HepG2 (cell line): ENCODE measurements around the gene LRRC28. TPM values are rescaled to one million over a fixed set of nuclear protein-coding genes. Genes with fewer than 3 reads are reported as not detected.

Experiments
- ATAC-seq: fragments of 200-7000 bp; cut with Tn5 transposase; 3 replicates; pipeline ENCODE4 v1.9.1; 2020; ENCODE audit warnings: mild to moderate bottlenecking, moderate library complexity
- BruUV-seq: library from RNA; stranded (reverse); fragments of 400-500 nt; replicated peaks from 2 replicates; lab custom pipeline; 2021; lab: Mats Ljungman, UMichigan
- CTCF ChIA-PET: fragments of 300-600 bp; formaldehyde crosslinking; extraction: SDS; loops from one replicate; lab custom pipeline; 2021; ENCODE audit warnings: low total read pairs, inconsistent platforms, low intra/inter-chr PET ratio; lab: Yijun Ruan, JAX
- POLR2A ChIA-PET: fragments of 350-600 bp; sonication (Branson Sonifier 250); formaldehyde crosslinking; loops from one replicate; lab custom pipeline; 2020; ENCODE audit warnings: antibody characterized with exemption, inconsistent platforms; lab: Yijun Ruan, JAX
- DNase-seq: peaks from one replicate; pipeline ENCODE4 v3.0.0-alpha.2; 2015; ENCODE audit warnings: low spot score
- FAIRE-seq: peaks from 3 replicates; lab custom pipeline; 2011; peaks lifted over from hg19 to GRCh38; lab: Jason Lieb, UNC
- H2AFZ ChIP-seq: one replicate; pipeline ENCODE4 v1.6.1; 2011; ENCODE audit warnings: low read length, inconsistent platforms
- H3K27ac ChIP-seq: fragments of 300-600 bp; 3 replicates; pipeline ENCODE4 v1.8.0; 2011; ENCODE audit warnings: mixed run types, mild to moderate bottlenecking, mixed read lengths, low read length, inconsistent platforms; ENCODE audit not compliant: insufficient read depth; ENCODE audit errors: extremely low read length
- H3K27me3 ChIP-seq, 2 experiments: fragments of 200-600 bp in 1 of 2; 2 replicates in 1 of 2; 3 replicates in 1 of 2; pipeline versions ENCODE4 v1.6.0 to v1.8.0; 2011; ENCODE audit warnings: low read length in 2 of 2, mild to moderate bottlenecking in 2 of 2, moderate library complexity in 2 of 2, inconsistent platforms in 1 of 2; ENCODE audit not compliant: insufficient read depth in 2 of 2, control insufficient read depth in 1 of 2
- H3K36me3 ChIP-seq, 2 experiments: fragments of 200-600 bp in 1 of 2; replicated peaks in 1 of 2; 2 replicates in 1 of 2; 3 replicates in 1 of 2; pipeline versions ENCODE4 v1.5.1 to v1.8.0; 2011; ENCODE audit warnings: low read length in 2 of 2, inconsistent platforms in 1 of 2; ENCODE audit not compliant: insufficient read depth in 2 of 2, control insufficient read depth in 1 of 2
- H3K4me1 ChIP-seq: 2 replicates; pipeline ENCODE4 v1.5.1; 2012; ENCODE audit warnings: low read length, inconsistent platforms; ENCODE audit not compliant: insufficient read depth
- H3K4me2 ChIP-seq: 2 replicates; pipeline ENCODE4 v1.6.0; 2011; ENCODE audit warnings: low read depth, low read length, inconsistent platforms
- H3K4me3 ChIP-seq, 3 experiments: fragments of 200-600 bp in 1 of 3; sonication (generic), shearing (Covaris generic) in 1 of 3; replicated peaks in 1 of 3; 2 replicates each; pipeline ENCODE4 v1.5.1; 2011 to 2016; ENCODE audit warnings: low read length in 3 of 3, inconsistent platforms in 2 of 3, low read depth in 2 of 3, mild to moderate bottlenecking in 2 of 3, control low read depth in 1 of 3, mixed read lengths in 1 of 3; ENCODE audit not compliant: insufficient read depth in 1 of 3
- H3K79me2 ChIP-seq: one replicate; pipeline ENCODE4 v1.6.1; 2011; ENCODE audit warnings: low read length, inconsistent platforms; ENCODE audit not compliant: insufficient read depth
- H3K9ac ChIP-seq: 2 replicates; pipeline ENCODE4 v1.6.0; 2011; ENCODE audit warnings: mild to moderate bottlenecking, low read depth, low read length, inconsistent platforms; ENCODE audit not compliant: insufficient read depth
- H3K9me3 ChIP-seq: 2 replicates; pipeline ENCODE4 v1.5.1; 2012; ENCODE audit warnings: mild to moderate bottlenecking, low read length
- H4K20me1 ChIP-seq: 2 replicates; pipeline ENCODE4 v1.6.0; 2011; ENCODE audit warnings: inconsistent platforms, mild to moderate bottlenecking, low read length, moderate library complexity; ENCODE audit not compliant: insufficient read depth
- ATF5 ChIP-seq: sonication (generic); formaldehyde crosslinking; IDR thresholded peaks from 2 replicates; pipeline ENCODE4 v1.4.0; 2020; ENCODE audit warnings: mild to moderate bottlenecking, low read depth, missing genetic modification reagents
- DR1 ChIP-seq: sonication (generic); formaldehyde crosslinking; IDR thresholded peaks from 2 replicates; pipeline ENCODE4 v1.8.0; 2021; ENCODE audit warnings: mild to moderate bottlenecking, missing genetic modification reagents, inconsistent platforms
- KLF12 ChIP-seq: sonication (generic); formaldehyde crosslinking; IDR thresholded peaks from 2 replicates; pipeline ENCODE4 v1.4.0; 2020; ENCODE audit warnings: missing genetic modification reagents, borderline replicate concordance
- KLF15 ChIP-seq: sonication (generic); formaldehyde crosslinking; IDR thresholded peaks from 2 replicates; pipeline ENCODE4 v1.8.1; 2023; ENCODE audit warnings: borderline replicate concordance, mild to moderate bottlenecking, inconsistent platforms, missing genetic modification reagents, mixed read lengths
- KLF6 ChIP-seq: IDR thresholded peaks from 2 replicates; pipeline ENCODE4 v1.8.0; 2016; ENCODE audit warnings: missing biosample characterization, missing genetic modification reagents
- MAF1 ChIP-seq: sonication (generic); formaldehyde crosslinking; IDR thresholded peaks from 2 replicates; pipeline ENCODE4 v1.5.0; 2020; ENCODE audit warnings: missing genetic modification reagents, borderline replicate concordance
- MAFF ChIP-seq: IDR thresholded peaks from 2 replicates; pipeline ENCODE4 v1.6.1; 2011; ENCODE audit warnings: low read depth, low read length, improper control_type of control experiment
- MAFK ChIP-seq, 2 experiments: IDR thresholded peaks in 1 of 2; conservative IDR thresholded peaks in 1 of 2; 2 replicates each; pipeline ENCODE4 v1.6.1; 2011; ENCODE audit warnings: improper control_type of control experiment in 2 of 2, low read length in 2 of 2
- MED13 ChIP-seq: sonication (generic); formaldehyde crosslinking; IDR thresholded peaks from 2 replicates; pipeline ENCODE4 v1.5.0; 2020; ENCODE audit warnings: missing genetic modification reagents
- MIER3 ChIP-seq: IDR thresholded peaks from 2 replicates; pipeline ENCODE4 v1.6.1; 2016; ENCODE audit warnings: missing compliant biosample characterization, borderline replicate concordance
- SSRP1 ChIP-seq: IDR thresholded peaks from 2 replicates; pipeline ENCODE4 v1.6.1; 2016; ENCODE audit warnings: control low read depth
- ZFP62 ChIP-seq: sonication (generic); formaldehyde crosslinking; IDR thresholded peaks from 2 replicates; pipeline ENCODE4 v1.4.0; 2020; ENCODE audit warnings: missing genetic modification reagents
- ZFP82 ChIP-seq: sonication (generic); formaldehyde crosslinking; IDR thresholded peaks from 2 replicates; pipeline ENCODE4 v1.5.1; 2020; ENCODE audit warnings: mild to moderate bottlenecking, missing genetic modification reagents, borderline replicate concordance
- ZMAT5 ChIP-seq: sonication (generic); formaldehyde crosslinking; IDR thresholded peaks from 2 replicates; pipeline ENCODE4 v1.5.0; 2020; ENCODE audit warnings: mild to moderate bottlenecking, low read depth, missing genetic modification reagents, borderline replicate concordance
- ZNF780A ChIP-seq: sonication (generic); formaldehyde crosslinking; IDR thresholded peaks from 2 replicates; pipeline ENCODE4 v1.8.0; 2022; ENCODE audit warnings: mild to moderate bottlenecking, missing genetic modification reagents, moderate library complexity
- ZNF841 ChIP-seq: sonication (generic); formaldehyde crosslinking; IDR thresholded peaks from 2 replicates; pipeline ENCODE4 v1.8.1; 2023; ENCODE audit warnings: missing genetic modification reagents, borderline replicate concordance
- WGBS: methylation state at CpG from one replicate; pipeline ENCODE4 v1.1.6; 2017; ENCODE audit warnings: low lambda C conversion rate; 5-methylcytosine and 5-hydroxymethylcytosine counted together
- in situ Hi-C: cut with HindIII; loops from 2 replicates; pipeline ENCODE4 v1.10.0; 2017; ENCODE audit warnings: low pct_unique_long_range_greater_than_20kb; ENCODE audit not compliant: extremely low pct_ligation_motif_present
- intact Hi-C: fragments of 100-400 bp; cut with micrococcal nuclease; formaldehyde crosslinking; loops from one replicate; pipeline ENCODE4 v1.10.0; 2022; ENCODE audit not compliant: unreplicated experiment
- polyA plus RNA-seq, 8 experiments: library from polyadenylated mRNA; depleted of rRNA in 3 of 8; stranded (reverse) in 7 of 8; unstranded in 1 of 8; fragments of >200 nt; fragmentation: Illumina TruSeq in 4 of 8; extraction: Trizol in 4 of 8; gene quantifications; 2 replicates each; pipeline versions ENCODE4 v1.2.1 to v1.2.3, GENCODE V29; 2011 to 2016; ENCODE audit warnings: low read depth in 4 of 8, missing spikeins in 1 of 8, mixed read lengths in 1 of 8; ENCODE audit not compliant: insufficient read depth in 1 of 8
- total RNA-seq, 5 experiments: library from RNA; depleted of rRNA; stranded (reverse); fragments of >200 nt; fragmentation: Illumina TruSeq; extraction: Trizol; gene quantifications; 2 replicates each; pipeline ENCODE4 v1.2.3, GENCODE V29; 2016; ENCODE audit warnings: low read depth in 1 of 5
- TF ChIP-seq, protein P1 (sequence below): sonication (generic); formaldehyde crosslinking; IDR thresholded peaks from 2 replicates; pipeline ENCODE4 v1.4.0; 2020; ENCODE audit warnings: mild to moderate bottlenecking, missing genetic modification reagents, borderline replicate concordance
- TF ChIP-seq, protein P2 (sequence below): sonication (generic); formaldehyde crosslinking; IDR thresholded peaks from 2 replicates; pipeline ENCODE4 v1.5.0; 2020; ENCODE audit warnings: mild to moderate bottlenecking, missing genetic modification reagents

Gene LRRC28
- total and polyA plus RNA-seq, 2 of the 13 experiments (the other 11 are each of a cell fraction or from before 2014, with no cell fraction given): 17.5 to 21.3 TPM

DNA sequence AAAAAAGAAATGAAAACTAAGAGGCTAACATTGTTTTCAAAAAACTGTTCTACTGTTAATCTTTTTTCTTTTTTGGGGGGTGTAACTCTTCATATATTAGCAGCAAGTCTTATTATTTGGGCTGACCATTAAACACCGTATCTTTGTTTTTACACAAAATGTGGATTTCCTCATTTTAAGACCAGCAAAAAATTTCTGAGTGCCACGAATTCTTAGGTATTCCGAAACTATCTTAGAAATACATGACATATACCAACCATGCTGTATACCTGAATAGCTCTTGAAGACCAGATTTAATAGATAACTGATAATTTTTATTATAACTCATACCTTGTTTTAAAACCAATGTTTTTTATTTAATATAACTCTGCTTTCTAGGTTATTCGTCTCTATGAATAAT, 1.3 kb upstream of the LRRC28 start (continued):
- TF ChIP-seq ATF5 (no peak), KLF15 (CRISPR knock-in tag) (no peak), DR1 (CRISPR knock-in tag) (no peak), ZFP62 (CRISPR knock-in tag) (no peak)
- TF ChIP-seq, protein P1, sequence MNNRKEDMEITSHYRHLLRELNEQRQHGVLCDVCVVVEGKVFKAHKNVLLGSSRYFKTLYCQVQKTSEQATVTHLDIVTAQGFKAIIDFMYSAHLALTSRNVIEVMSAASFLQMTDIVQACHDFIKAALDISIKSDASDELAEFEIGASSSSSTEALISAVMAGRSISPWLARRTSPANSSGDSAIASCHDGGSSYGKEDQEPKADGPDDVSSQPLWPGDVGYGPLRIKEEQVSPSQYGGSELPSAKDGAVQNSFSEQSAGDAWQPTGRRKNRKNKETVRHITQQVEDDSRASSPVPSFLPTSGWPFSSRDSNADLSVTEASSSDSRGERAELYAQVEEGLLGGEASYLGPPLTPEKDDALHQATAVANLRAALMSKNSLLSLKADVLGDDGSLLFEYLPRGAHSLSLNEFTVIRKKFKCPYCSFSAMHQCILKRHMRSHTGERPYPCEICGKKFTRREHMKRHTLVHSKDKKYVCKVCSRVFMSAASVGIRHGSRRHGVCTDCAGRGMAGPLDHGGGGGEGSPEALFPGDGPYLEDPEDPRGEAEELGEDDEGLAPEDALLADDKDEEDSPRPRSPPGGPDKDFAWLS (CRISPR knock-in tag): no peak

GRCh38 chr15:99250494-99250856, 806 bp upstream of the LRRC28 start:
- no peak for FAIRE-seq
- Histone ChIP-seq H4K20me1 (no peaks in the 10 kb centered on the region), H3K36me3 (no peaks in the 10 kb centered on the region), H3K27me3 (no peaks in the 10 kb centered on the region; a peak in 1 of 5 replicates), H3K4me2 (peak overlapping the region; percentile 97), H3K27ac (peak overlapping the region; percentile 98), H3K79me2 (peaks cover 28% of the 10 kb centered on the region), H2AFZ (peak overlapping the region; percentile 86), H3K9ac (peak overlapping the region; percentile 92), H3K4me1 (peaks cover 45% of the 10 kb centered on the region), H3K4me3 (peak overlapping the region; percentile 72 to 97 (median 78)), H3K9me3 (no peaks in the 10 kb centered on the region)
- ATAC-seq: no peak
- 1% methylated on average over 7 of the region's 7 CpGs for WGBS
- intact Hi-C loops (no loop called here), in situ Hi-C loops (loop anchor here (25.0 kb wide), 2 partner anchors 887 to 1087 kb away; partner anchors contain the start of gene ADAMTS17)
- no peak for DNase-seq
- BruUV-seq: no TSS peak
- ChIA-PET POLR2A (interaction anchor here (1.1 to 2.6 kb wide), 5 partner anchors 9 to 483 kb away, joined by 3 to 18 read pairs (median 7); partner anchors contain the start of gene LYSMD4), CTCF (no interaction called here)
- 0 out of 2 replicates have a peak, but pooled peaks have one; percentile 24 for TF ChIP-seq ZFP82 (CRISPR knock-in tag)
- TF ChIP-seq, protein P2, sequence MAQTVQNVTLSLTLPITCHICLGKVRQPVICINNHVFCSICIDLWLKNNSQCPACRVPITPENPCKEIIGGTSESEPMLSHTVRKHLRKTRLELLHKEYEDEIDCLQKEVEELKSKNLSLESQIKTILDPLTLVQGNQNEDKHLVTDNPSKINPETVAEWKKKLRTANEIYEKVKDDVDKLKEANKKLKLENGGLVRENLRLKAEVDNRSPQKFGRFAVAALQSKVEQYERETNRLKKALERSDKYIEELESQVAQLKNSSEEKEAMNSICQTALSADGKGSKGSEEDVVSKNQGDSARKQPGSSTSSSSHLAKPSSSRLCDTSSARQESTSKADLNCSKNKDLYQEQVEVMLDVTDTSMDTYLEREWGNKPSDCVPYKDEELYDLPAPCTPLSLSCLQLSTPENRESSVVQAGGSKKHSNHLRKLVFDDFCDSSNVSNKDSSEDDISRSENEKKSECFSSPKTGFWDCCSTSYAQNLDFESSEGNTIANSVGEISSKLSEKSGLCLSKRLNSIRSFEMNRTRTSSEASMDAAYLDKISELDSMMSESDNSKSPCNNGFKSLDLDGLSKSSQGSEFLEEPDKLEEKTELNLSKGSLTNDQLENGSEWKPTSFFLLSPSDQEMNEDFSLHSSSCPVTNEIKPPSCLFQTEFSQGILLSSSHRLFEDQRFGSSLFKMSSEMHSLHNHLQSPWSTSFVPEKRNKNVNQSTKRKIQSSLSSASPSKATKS (CRISPR knock-in tag): 0 out of 2 replicates have a peak, but pooled peaks have one; percentile 6
- TF ChIP-seq MAFK (conservative IDR thresholded peaks at IDR 0.05 in 1 of 2, IDR thresholded peaks at IDR 0.05 in 1 of 2; ENCODE audit: low read length in 2 of 2): peak; percentile 46 to 58; a peak in 3 of 4 replicates
- TF ChIP-seq ZNF841: 0 out of 2 replicates have a peak, but pooled peaks have one; percentile 25
- TF ChIP-seq KLF12: no peak
- peak; percentile 54; the same call in 1 of the 2 replicates for TF ChIP-seq MAFF
- no peak for TF ChIP-seq MIER3 (CRISPR knock-in tag)
- TF ChIP-seq ZMAT5 (CRISPR knock-in tag): no peak
- no peak for TF ChIP-seq MAF1
- TF ChIP-seq KLF6 (CRISPR knock-in tag): no peak
- no peak for TF ChIP-seq SSRP1 (CRISPR knock-in tag)
- TF ChIP-seq ZNF780A: no peak
- 0 out of 2 replicates have a peak, but pooled peaks have one; percentile 13 for TF ChIP-seq MED13
